ENCODE measurements around the gene CENPT.

CENPT gene

GRCh38 chr16:67790071-67790470, 57.4 kb downstream of the CENPT start:
- H3K4me3 ChIP-seq (ENCODE audit: low read length): no peak overlapping the region
- no peak for TF ChIP-seq CTCF (IDR thresholded peaks at IDR 0.05; ENCODE audit: insufficient read depth, low read depth, low read length, missing control alignments)
- no peak for DNase-seq (ENCODE audit: low read depth)

- no peak overlapping the region for H3K4me3 ChIP-seq (ENCODE audit: low read length)
- no peak for TF ChIP-seq CTCF (IDR thresholded peaks at IDR 0.05; ENCODE audit: insufficient read depth, low read depth, low read length, missing control alignments)
- no peak for DNase-seq (ENCODE audit: low read depth)
Observed at GRCh38 chr16:67786491-67786890, 61.0 kb downstream of the CENPT start.

GRCh38 chr16:67783353-67783725, 64.2 kb downstream of the CENPT start:
- TF ChIP-seq CTCF (IDR thresholded peaks at IDR 0.05; ENCODE audit: insufficient read depth, low read depth, low read length, missing control alignments): no peak
- H3K4me3 ChIP-seq (ENCODE audit: low read length): no peak overlapping the region
- no peak for DNase-seq (ENCODE audit: low read depth)

- TF ChIP-seq CTCF (IDR thresholded peaks at IDR 0.05; ENCODE audit: insufficient read depth, low read depth, low read length, missing control alignments): no peak
- no peak for DNase-seq (ENCODE audit: low read depth)
Observed at GRCh38 chr16:67782567-67783352, 64.7 kb downstream of the CENPT start.

GRCh38 chr16:67781565-67781921, 66.0 kb downstream of the CENPT start:
- no peak for TF ChIP-seq CTCF (IDR thresholded peaks at IDR 0.05; ENCODE audit: insufficient read depth, low read depth, low read length, missing control alignments)
- DNase-seq (ENCODE audit: low read depth): no peak
- no peak overlapping the region for H3K4me3 ChIP-seq (ENCODE audit: low read length)

More at GRCh38 chr16:67782567-67783352, 64.7 kb downstream of the CENPT start:
- H3K4me3 ChIP-seq (ENCODE audit: low read length): no peak overlapping the region

GRCh38 chr16:67780847-67781564, 66.5 kb downstream of the CENPT start:
- H3K4me3 ChIP-seq (ENCODE audit: low read length): no peak overlapping the region
- no peak for DNase-seq (ENCODE audit: low read depth)
- no peak for TF ChIP-seq CTCF (IDR thresholded peaks at IDR 0.05; ENCODE audit: insufficient read depth, low read depth, low read length, missing control alignments)

Measured in epithelial cell of esophagus (primary cell).